Panc1 (cell line): Measurements from ENCODE around the gene ANAPC15. TPM values are rescaled to one million over a fixed set of nuclear protein-coding genes. Genes with fewer than 3 reads are reported as not detected.

ENCODE experiments used
- ATAC-seq: fragments of 200-7000 bp; cut with Tn5 transposase; 2 replicates; pipeline ENCODE4 v1.9.1; 2020; ENCODE audit warnings: mild to moderate bottlenecking, moderate library complexity
- BruUV-seq: library from RNA; stranded (reverse); fragments of 400-500 nt; replicated peaks from 2 replicates; lab custom pipeline; 2021; lab: Mats Ljungman, UMichigan
- CTCF ChIA-PET: fragments of 300-600 bp; sonication (Branson Sonifier 250); formaldehyde crosslinking; loops from one replicate; lab custom pipeline; 2022; ENCODE audit warnings: antibody characterized with exemption; lab: Charles Lee
- POLR2A ChIA-PET: fragments of 300-600 bp; sonication (Branson Sonifier 250); formaldehyde crosslinking; loops from one replicate; lab custom pipeline; 2022; ENCODE audit warnings: antibody characterized with exemption; lab: Charles Lee
- DNase-seq: peaks from one replicate; pipeline ENCODE4 v3.0.0-alpha.2; 2010; ENCODE audit warnings: low read depth, low spot score
- H3K27ac ChIP-seq: 2 replicates; pipeline ENCODE4 v1.5.1; 2011; ENCODE audit warnings: mild to moderate bottlenecking, low read length, inconsistent platforms
- H3K27me3 ChIP-seq: fragments of 200-500 bp; sonication (Bioruptor generic); 2 replicates; pipeline ENCODE4 v1.6.0; 2014; ENCODE audit warnings: low read length, inconsistent platforms; ENCODE audit not compliant: control insufficient read depth, insufficient read depth
- H3K36me3 ChIP-seq: fragments of 200-500 bp; sonication (Bioruptor generic); 2 replicates; pipeline ENCODE4 v1.5.1; 2014; ENCODE audit warnings: inconsistent platforms, mild to moderate bottlenecking, low read length, moderate library complexity; ENCODE audit not compliant: control insufficient read depth, insufficient read depth
- H3K4me1 ChIP-seq: 2 replicates; pipeline ENCODE4 v1.5.1; 2011; ENCODE audit warnings: inconsistent platforms, mild to moderate bottlenecking, low read length, moderate library complexity; ENCODE audit not compliant: control insufficient read depth, insufficient read depth
- H3K4me3 ChIP-seq, 2 experiments: 2 replicates each; pipeline ENCODE4 v1.5.1; 2011 to 2012; ENCODE audit warnings: low read depth in 2 of 2, low read length in 2 of 2, mild to moderate bottlenecking in 2 of 2, inconsistent platforms in 1 of 2, moderate library complexity in 1 of 2
- H3K9me3 ChIP-seq: fragments of 200-500 bp; sonication (Bioruptor generic); 2 replicates; pipeline ENCODE4 v1.5.1; 2014; ENCODE audit warnings: low read depth, mild to moderate bottlenecking, inconsistent platforms, low read length, moderate library complexity; ENCODE audit not compliant: control insufficient read depth, insufficient read depth
- CTCF ChIP-seq: fragments of 450-650 bp; IDR thresholded peaks from 2 replicates; pipeline ENCODE4 v1.5.1; 2017; ENCODE audit warnings: mild to moderate bottlenecking
- POLR2AphosphoS5 ChIP-seq: IDR thresholded peaks from 2 replicates; pipeline ENCODE4 v1.6.1; 2012; ENCODE audit warnings: mild to moderate bottlenecking, low read depth, low read length, moderate library complexity
- REST ChIP-seq, 2 experiments: IDR thresholded peaks; 2 replicates each; pipeline ENCODE4 v1.6.1; 2011 to 2012; ENCODE audit warnings: low read depth in 2 of 2, control low read depth in 1 of 2, low read length in 1 of 2, mild to moderate bottlenecking in 1 of 2, moderate library complexity in 1 of 2; ENCODE audit not compliant: insufficient read depth in 1 of 2
- SIN3A ChIP-seq: IDR thresholded peaks from 2 replicates; pipeline ENCODE4 v1.6.1; 2012; ENCODE audit warnings: low read depth, mild to moderate bottlenecking, low read length, moderate library complexity, borderline replicate concordance; ENCODE audit not compliant: insufficient read depth
- TCF7L2 ChIP-seq: IDR thresholded peaks from 2 replicates; pipeline ENCODE4 v1.6.1; 2011; ENCODE audit warnings: mild to moderate bottlenecking, low read depth, low read length, inconsistent platforms
- in situ Hi-C: cut with HindIII; loops from 2 replicates; pipeline ENCODE4 v1.10.0; 2016; ENCODE audit warnings: low sequenced_read_pairs, low pct_unique_long_range_greater_than_20kb
- intact Hi-C: fragments of 100-400 bp; cut with micrococcal nuclease; formaldehyde crosslinking; loops from one replicate; pipeline ENCODE4 v1.10.0; 2022; ENCODE audit not compliant: unreplicated experiment
- total RNA-seq: library from RNA; stranded (reverse); gene quantifications from one replicate; pipeline ENCODE4 v1.2.1, GENCODE V29; 2021; ENCODE audit not compliant: unreplicated experiment

ANAPC15 gene
- total RNA-seq, 1 experiment from 2014 or later, result 78.2 TPM

- no TSS peak for BruUV-seq
- ChIA-PET POLR2A (no interaction called here), CTCF (interaction anchor here (0.6 kb wide), 1 partner anchor 324 kb away, joined by 3 read pairs; no protein-coding TSS in a partner anchor)
- no peak for TF ChIP-seq SIN3A
- no peak for TF ChIP-seq POLR2AphosphoS5
- no peak for TF ChIP-seq TCF7L2
- no peak for TF ChIP-seq CTCF
- TF ChIP-seq REST (IDR thresholded peaks at IDR 0.05; ENCODE audit: insufficient read depth in 1 of 2, low read depth in 2 of 2, low read length in 1 of 2), result no peak
- H3K36me3 ChIP-seq, result no peaks in the 10 kb centered on the region
- no peaks in the 10 kb centered on the region for H3K9me3 ChIP-seq
- H3K27me3 ChIP-seq, result peaks cover 4% of the 10 kb centered on the region; the same call in 1 of the 2 replicates
- DNase-seq (no peak), ATAC-seq (no peak)
- H3K4me1 ChIP-seq, result no peaks in the 10 kb centered on the region
- H3K27ac ChIP-seq, result no peak overlapping the region
- in situ Hi-C loops (no loop called here), intact Hi-C loops (no loop called here)
- no peak overlapping the region for H3K4me3 ChIP-seq
These were observed 27.0 kb upstream of the ANAPC15 start for GRCh38 chr11:72139500-72139899.

GRCh38 chr11:72138821-72139390 is 26.4 kb upstream of the ANAPC15 start:
- H3K9me3 ChIP-seq, result no peaks in the 10 kb centered on the region
- in situ Hi-C loops (no loop called here), intact Hi-C loops (no loop called here)
- DNase-seq (no peak), ATAC-seq (no peak)
- H3K27me3 ChIP-seq, result peaks cover 4% of the 10 kb centered on the region; the same call in 1 of the 2 replicates
- POLR2A ChIA-PET, result no interaction called here
- no TSS peak for BruUV-seq
- no peak overlapping the region for H3K4me3 ChIP-seq
- CTCF ChIA-PET, result interaction anchor here (0.6 kb wide), 2 partner anchors 10 to 717 kb away, joined by 3 read pairs; no protein-coding TSS in a partner anchor
- H3K4me1 ChIP-seq, result no peaks in the 10 kb centered on the region
- no peak overlapping the region for H3K27ac ChIP-seq
- no peaks in the 10 kb centered on the region for H3K36me3 ChIP-seq
- TF ChIP-seq TCF7L2 (no peak), POLR2AphosphoS5 (no peak), CTCF (no peak), SIN3A (no peak)
